HG02973 (cell line): ENCODE results near the gene WNT5A.

Source experiments
- ATAC-seq: cut with Tn5 transposase; IDR thresholded peaks from one replicate; pipeline ENCODE4 v1.9.1; 2021; ENCODE audit warnings: moderate library complexity; ENCODE audit not compliant: unreplicated experiment

The WNT5A gene

DNA sequence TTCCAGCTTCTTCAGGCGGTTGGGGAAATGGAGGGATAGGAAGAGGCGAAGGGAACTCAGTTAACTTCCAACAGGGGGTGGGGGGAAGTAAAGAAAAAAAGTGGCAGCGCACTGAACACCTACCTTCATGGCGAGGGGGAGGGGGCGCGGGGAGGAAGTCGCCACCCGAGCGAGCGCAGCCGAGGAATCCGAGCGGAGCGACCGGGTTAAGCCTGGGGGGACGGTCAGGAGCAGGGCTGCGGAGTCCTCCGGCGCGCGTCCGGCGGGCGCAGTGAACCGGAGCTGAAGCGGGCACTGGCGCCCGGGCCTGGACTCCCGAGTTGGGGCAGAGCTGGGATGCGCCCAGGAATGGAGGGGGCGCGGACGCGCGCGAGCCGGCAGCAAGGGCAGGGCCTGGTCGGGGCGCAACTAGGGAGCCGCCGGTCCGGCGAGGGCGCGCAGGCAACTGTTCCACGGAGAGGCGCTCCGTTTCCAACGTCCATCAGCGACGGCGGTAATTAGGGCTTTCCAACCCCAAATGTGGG is at the start of gene WNT5A:
TSS of gene WNT5A (minus strand) at position 450 of the 524 bp plus-strand sequence. CDS start at position 129, 321 bp downstream.
- ATAC-seq = no peak

GRCh38 chr3:55534876-55535275 is 47.8 kb upstream of the WNT5A start:
- ATAC-seq = no peak

DNA sequence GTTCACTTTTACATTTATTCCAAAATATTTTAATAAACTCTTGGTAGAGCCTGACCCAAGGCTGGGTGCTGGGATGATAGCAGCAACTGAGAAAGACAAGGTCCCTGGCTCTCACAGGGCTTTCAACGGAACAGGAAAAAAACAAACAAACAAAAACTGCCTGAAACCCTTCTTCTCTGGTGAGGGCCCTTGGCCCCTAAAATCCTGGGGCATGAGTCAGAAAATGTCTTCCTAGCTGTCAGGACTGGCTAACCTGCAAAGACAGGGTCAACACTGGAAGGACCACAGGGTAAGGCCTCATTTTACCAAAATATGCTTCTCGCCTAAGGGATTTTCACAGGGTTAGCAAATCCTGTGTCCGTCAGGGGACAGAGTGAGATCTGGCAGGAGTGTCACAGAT is 45.7 kb upstream of the WNT5A start:
- no peak for ATAC-seq

DNA sequence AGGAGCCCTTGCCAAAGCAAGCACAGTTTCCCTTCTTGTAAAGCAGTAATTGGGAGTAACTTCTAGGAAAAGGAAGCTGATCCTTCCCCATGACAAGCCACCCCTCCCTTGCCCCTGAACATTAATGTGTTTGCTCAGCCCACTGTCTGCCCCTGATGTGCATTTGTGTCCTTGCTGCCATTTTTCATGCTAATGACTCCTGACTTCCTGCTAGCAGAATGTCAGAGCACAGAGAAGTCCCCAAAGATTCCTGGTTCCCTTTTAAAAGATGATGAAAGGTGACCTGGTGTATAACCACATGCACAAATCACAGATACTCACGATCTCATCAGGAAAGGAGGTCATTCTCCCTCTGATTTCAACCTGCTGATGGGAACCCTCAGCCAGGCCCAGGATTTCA is 44.2 kb upstream of the WNT5A start:
- no peak for ATAC-seq

DNA sequence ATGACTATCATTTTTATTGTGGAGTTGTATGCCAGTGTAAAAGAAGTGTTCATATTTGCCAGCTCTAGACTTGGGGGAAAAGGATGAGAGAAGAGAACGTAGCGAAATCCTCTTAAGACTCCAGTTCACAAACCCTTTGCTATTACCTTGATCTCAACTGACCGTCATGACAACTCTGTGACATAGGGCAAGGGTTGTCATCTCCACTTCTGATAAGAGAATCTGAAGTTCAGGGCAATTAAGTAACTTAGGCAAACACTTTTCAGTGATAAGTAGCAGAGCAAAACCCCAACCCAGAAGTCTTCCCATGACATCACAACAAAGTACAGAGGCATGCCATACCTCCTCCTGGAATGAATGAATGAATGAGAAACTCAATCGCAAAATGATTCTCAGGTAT is 40.3 kb upstream of the WNT5A start:
- no peak for ATAC-seq

GRCh38 chr3:55526332-55527030 is 39.4 kb upstream of the WNT5A start:
- ATAC-seq = no peak

- no peak for ATAC-seq
Measured at GRCh38 chr3:55525436-55525835, 38.3 kb upstream of the WNT5A start.

DNA sequence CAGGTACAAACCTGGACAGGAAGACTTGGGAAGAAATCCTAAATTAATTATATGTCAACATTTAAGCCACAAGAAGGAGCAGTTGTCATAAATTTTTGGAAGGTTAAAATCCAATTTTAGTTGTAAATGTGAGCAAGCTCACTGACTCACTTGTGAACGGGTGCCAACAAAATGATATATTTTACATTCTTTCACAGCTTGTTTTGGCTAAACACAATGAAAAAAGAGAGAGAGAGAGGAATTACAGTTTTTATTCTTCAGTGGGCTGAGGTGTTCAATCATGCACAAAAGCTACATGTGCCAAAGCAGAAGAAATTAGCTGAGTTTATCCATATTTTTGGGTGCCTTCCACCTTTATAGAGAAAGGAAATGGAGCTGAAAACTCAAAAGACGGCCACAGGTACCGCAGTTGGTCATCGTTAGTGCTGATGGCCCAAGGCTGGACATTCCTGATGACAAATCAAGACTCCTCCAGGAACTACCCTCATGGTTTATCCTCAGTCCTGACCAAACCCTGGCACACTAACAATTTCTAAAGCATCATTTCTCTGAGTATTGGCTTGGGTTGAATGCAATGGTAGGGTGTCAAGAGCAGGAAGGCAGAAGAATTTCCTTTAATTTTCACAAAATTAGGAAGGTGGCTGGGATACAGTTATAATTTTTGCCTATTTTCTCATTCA is 37.6 kb upstream of the WNT5A start:
- no peak for ATAC-seq

DNA sequence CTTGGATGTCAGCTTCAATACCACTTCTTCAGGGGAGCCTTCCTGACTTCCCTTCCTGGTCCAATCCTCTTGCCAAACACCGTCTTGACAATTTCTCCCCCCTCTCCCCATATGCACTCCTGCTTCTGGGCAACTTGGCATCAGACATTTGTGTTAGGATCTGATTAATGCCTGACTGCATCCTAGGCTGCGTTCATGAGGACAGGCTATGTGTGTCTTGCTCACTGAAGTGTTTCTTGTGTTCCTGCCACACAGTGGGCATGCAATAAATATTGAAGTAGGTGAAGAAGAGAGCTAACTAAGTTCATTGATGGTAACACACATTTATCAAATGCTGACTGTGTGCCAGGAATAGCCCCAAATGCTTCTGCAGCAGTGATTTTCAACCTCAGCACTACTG is 36.4 kb upstream of the WNT5A start:
- no peak for ATAC-seq

GRCh38 chr3:55521738-55522421 is 34.8 kb upstream of the WNT5A start:
- no peak for ATAC-seq

GRCh38 chr3:55521064-55521737 is 34.1 kb upstream of the WNT5A start:
- no peak for ATAC-seq

DNA sequence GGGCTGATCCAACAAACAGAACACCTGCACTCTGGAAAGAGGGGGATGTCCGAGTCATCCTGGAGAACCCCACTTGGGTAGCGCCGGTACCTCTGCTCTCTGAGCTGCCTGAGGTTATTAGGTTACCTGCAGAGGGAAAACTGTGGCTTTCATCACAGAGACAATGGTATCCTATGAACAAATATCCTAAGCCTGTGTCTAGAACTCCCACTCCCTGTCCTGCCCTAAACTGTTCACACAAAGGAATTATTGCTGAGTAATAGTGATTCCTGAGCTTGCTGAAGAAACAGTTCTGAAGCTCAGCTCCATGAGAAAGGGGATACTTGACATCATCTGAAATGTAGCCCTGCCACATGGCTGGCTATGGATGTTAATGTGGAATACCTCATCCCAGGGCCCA is 31.9 kb upstream of the WNT5A start:
- ATAC-seq = no peak

DNA sequence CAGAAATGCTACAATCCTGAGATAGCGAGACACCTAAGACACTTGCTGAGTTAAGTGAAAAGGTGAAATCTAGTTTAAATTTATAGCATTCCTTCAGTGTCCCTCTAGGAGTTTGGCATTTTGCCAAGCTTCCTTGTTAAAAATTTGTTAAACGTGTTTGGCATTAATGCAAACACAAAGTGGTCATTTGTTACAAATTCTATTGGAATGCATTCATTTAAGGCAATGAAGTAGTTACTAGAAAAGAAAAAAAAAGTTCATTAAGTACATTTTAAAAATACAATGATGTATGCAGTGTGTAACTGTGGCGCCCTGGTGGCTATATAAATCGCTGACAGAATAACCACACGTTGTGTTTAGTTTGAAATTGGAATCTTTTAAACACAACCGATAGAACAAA is 31.3 kb upstream of the WNT5A start:
- no peak for ATAC-seq

DNA sequence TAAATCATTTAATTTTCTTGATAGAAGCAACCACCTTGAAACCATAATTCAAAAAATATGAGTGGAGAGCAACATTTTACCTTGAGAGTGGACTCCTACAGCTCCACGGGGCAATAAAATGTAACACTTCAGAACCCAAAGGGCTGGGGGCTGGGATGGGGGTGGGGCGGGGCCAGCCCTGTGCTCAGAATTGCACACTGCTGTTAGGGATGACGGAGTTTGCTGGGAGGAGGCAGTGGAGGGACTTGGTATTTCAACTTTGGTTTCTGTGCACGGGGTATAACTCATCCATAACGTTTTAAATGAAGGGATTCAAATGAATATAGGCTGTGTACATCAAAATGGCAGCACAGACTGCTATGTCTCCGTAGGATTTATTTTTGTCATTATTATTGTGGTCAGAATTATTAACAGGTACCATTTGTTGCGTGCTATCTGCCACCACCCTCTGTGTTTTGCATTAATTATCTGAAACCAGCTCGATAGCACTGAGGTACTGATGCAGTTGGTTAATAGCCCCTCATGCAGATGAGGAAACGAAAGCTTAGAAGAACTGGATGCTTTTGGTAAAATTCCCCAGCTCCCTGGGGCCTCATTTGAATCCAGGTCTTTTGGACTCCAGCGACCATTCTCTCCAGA is 29.4 kb upstream of the WNT5A start:
- ATAC-seq = no peak

- ATAC-seq = no peak
Measured at GRCh38 chr3:55515550-55516246, 28.6 kb upstream of the WNT5A start.

DNA sequence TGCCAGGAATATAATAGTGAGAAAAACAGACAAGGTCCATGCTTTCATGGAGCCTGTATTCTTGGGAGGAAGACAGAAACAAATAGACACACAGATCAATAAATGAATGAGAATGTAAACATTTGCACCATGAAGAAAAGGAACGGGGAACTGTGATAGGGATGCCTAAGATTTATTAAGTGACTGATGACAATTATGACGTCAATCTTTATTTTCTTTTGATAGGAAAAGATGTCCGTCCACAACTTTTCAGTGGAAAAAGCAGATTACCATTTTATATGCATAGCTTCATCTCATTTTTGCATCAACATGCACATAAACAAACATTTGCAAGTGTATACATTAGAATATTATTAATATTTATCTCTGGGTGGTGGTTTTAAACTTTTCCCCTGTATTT is 27.9 kb upstream of the WNT5A start:
- no peak for ATAC-seq

DNA sequence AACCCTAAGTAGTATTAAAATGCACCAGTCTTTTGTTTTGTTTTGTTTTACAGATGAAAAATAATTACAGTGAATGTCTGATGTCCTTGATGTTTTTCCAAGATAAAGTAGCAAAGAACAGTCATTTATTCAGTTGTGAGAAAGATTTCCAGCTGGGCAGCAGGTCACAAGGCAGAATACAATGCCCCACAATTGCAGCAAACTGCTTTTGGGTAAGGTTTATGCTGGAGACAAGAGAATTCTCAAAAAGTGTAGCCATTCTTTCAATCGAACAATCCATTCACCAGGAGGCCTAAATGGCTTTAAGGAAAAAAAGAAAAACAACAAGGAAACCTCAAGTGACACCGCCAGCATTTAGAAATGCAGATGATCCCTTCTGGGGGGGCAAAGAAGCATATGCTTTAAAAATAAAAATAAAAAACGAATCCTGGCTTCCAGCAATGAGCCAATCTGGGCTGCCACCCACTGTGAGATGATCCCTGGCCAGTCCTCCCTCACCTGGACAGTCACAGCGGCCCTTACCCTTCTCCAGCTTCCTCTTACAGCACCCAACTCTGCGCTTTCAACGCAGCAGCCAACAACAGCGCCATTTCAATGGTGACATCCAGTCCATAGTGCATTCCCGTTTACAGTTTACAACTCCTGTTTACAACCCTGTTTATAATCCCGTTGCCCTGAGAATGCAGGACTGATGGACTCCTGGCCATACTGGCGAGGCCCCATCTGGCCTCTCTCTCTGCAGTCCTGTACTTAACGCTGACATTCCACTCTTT is 25.7 kb upstream of the WNT5A start:
- ATAC-seq = no peak

DNA sequence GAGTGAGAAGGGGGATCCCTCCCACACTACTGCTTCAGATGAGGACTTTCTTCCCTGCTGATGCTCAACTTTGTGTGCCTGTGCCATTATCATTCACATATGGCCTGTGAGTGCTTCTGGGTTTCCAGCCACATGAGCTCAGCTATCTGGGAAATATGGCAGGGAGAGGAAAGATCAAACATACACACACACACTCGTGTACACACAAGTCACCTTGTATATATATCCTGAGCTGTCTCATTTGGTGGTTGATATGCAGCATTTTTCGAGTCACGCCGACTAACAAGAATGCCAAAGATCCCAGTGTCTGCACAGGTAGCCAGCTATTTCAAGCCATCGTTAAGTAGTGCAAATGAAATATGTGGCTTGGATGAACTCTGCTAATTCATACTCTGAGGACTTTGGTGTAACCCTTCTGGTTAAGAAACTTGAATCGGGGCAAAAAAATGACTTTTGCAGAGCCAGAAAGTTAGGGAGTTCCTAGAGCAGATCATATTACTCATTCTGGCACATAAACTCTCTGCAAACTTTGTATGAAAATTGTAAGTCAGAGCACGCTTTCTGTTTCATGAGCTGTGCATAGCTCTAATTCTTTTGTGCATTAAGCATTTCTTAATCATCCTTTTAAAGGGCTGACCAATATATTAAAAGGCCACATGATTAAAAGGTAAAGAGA is 24.9 kb upstream of the WNT5A start:
- ATAC-seq = no peak

DNA sequence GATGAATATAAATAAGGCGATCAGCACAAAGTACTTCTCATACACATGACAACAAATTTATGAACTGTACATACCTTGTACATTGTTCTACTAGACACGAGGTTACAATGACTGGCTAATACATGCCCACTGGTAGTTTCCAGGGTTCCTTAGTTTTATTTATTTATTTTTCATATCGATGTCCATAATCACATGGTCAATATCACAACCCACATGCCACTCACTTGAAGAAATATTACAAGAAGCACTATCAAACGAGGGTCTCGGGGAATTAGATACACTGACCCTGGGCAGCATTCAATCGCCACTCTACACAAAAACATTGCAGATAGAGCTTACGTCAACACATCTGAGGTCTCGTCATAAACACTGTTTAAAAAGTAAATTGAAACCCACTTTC is 21.2 kb upstream of the WNT5A start:
- ATAC-seq = no peak
